GM12878 (cell line): ENCODE measurements around the gene ADGRL3. TPM values are rescaled to one million over a fixed set of nuclear protein-coding genes. Genes with fewer than 3 reads are reported as not detected.

Source experiments
- ATAC-seq: fragments of 200-7000 bp; cut with Tn5 transposase; 3 replicates; pipeline ENCODE4 v1.9.1; 2020; ENCODE audit warnings: mild to moderate bottlenecking, moderate library complexity
- BruUV-seq: library from RNA; stranded (reverse); fragments of 400-500 nt; replicated peaks from 2 replicates; lab custom pipeline; 2021; lab: Mats Ljungman, UMichigan
- CTCF ChIA-PET: fragments of 300-600 bp; sonication (Branson Sonifier 250); formaldehyde crosslinking; extraction: SDS; loops from one replicate; lab custom pipeline; 2021; ENCODE audit warnings: inconsistent platforms; lab: Yijun Ruan, JAX
- POLR2A ChIA-PET: fragments of 350-600 bp; formaldehyde crosslinking; extraction: SDS; loops from one replicate; lab custom pipeline; 2021; ENCODE audit warnings: inconsistent platforms; lab: Charles Lee
- RAD21 ChIA-PET: fragments of 300-600 bp; sonication (Branson Sonifier 250); formaldehyde crosslinking; loops from one replicate; lab custom pipeline; 2023; ENCODE audit warnings: antibody characterized with exemption; ENCODE audit not compliant: unreplicated experiment; lab: Charles Lee
- SMC1A ChIA-PET: fragments of 300-600 bp; sonication (Branson Sonifier 250); formaldehyde crosslinking; loops from one replicate; lab custom pipeline; 2023; ENCODE audit not compliant: unreplicated experiment, uncharacterized antibody; lab: Charles Lee
- DNase-seq: peaks from one replicate; pipeline ENCODE4 v3.0.0-alpha.2; 2011; ENCODE audit warnings: low read depth, low spot score
- FAIRE-seq: peaks from 3 replicates; lab custom pipeline; 2011; peaks lifted over from hg19 to GRCh38; lab: Jason Lieb, UNC
- H2AFZ ChIP-seq: 2 replicates; pipeline ENCODE4 v1.6.0; 2011; ENCODE audit warnings: low read depth, low read length, control low read depth; ENCODE audit not compliant: control insufficient read depth
- H3K27ac ChIP-seq: 2 replicates; pipeline ENCODE4 v1.5.1; 2011; ENCODE audit warnings: control low read depth; ENCODE audit not compliant: control insufficient read depth, insufficient read depth
- H3K27me3 ChIP-seq, 2 experiments: replicated peaks in 1 of 2; 2 replicates each; pipeline versions ENCODE4 v1.6.0 to v1.6.1; 2011; ENCODE audit warnings: low read length in 1 of 2; ENCODE audit not compliant: control insufficient read depth in 2 of 2, insufficient read depth in 2 of 2
- H3K36me3 ChIP-seq, 2 experiments: 2 replicates each; pipeline ENCODE4 v1.5.1; 2011; ENCODE audit warnings: low read length in 1 of 2; ENCODE audit not compliant: control insufficient read depth in 2 of 2, insufficient read depth in 2 of 2
- H3K4me1 ChIP-seq: 2 replicates; pipeline ENCODE4 v1.6.1; 2011; ENCODE audit warnings: mild to moderate bottlenecking, low read length, moderate library complexity, mixed read lengths; ENCODE audit not compliant: control insufficient read depth, insufficient read depth
- H3K4me2 ChIP-seq: 2 replicates; pipeline ENCODE4 v1.6.0; 2011; ENCODE audit warnings: control low read depth; ENCODE audit not compliant: control insufficient read depth, insufficient read depth
- H3K4me3 ChIP-seq: fragments of 200-600 bp; sonication (generic); 2 replicates; pipeline ENCODE4 v1.5.1; 2016
- H3K79me2 ChIP-seq: 2 replicates; pipeline ENCODE4 v1.6.0; 2011; ENCODE audit warnings: low read length; ENCODE audit not compliant: control insufficient read depth, insufficient read depth
- H3K9ac ChIP-seq: 2 replicates; pipeline ENCODE4 v1.8.0; 2011; ENCODE audit warnings: low read length, control low read depth, mixed read lengths; ENCODE audit not compliant: control insufficient read depth, insufficient read depth
- H3K9me3 ChIP-seq: replicated peaks from 3 replicates; pipeline ENCODE4 v1.5.1; 2011; ENCODE audit warnings: mild to moderate bottlenecking, low read length; ENCODE audit not compliant: control insufficient read depth, insufficient read depth
- H4K20me1 ChIP-seq: 2 replicates; pipeline ENCODE4 v1.6.0; 2011; ENCODE audit not compliant: control insufficient read depth, insufficient read depth
- BRCA1 ChIP-seq: IDR thresholded peaks from 2 replicates; pipeline ENCODE4 v1.6.1; 2011; ENCODE audit warnings: low read depth, low read length, improper control_type of control experiment
- CHD2 ChIP-seq: IDR thresholded peaks from 2 replicates; pipeline ENCODE4 v1.6.1; 2011; ENCODE audit warnings: low read depth, low read length, improper control_type of control experiment, borderline replicate concordance
- IRF4 ChIP-seq: IDR thresholded peaks from 2 replicates; pipeline ENCODE4 v1.6.1; 2011; ENCODE audit warnings: low read depth, low read length
- NR2C2 ChIP-seq: IDR thresholded peaks from 2 replicates; pipeline ENCODE4 v1.6.1; 2011; ENCODE audit warnings: borderline replicate concordance, low read depth; ENCODE audit not compliant: control insufficient read depth, insufficient read length
- PAX8 ChIP-seq: fragments of 450-650 bp; IDR thresholded peaks from 2 replicates; pipeline ENCODE4 v1.6.1; 2017; ENCODE audit warnings: mild to moderate bottlenecking, moderate library complexity
- RUNX3 ChIP-seq: IDR thresholded peaks from 2 replicates; pipeline ENCODE4 v1.6.1; 2012; ENCODE audit warnings: low read length, inconsistent platforms
- SIN3A ChIP-seq: IDR thresholded peaks from 2 replicates; pipeline ENCODE4 v1.6.1; 2012; ENCODE audit warnings: low read depth, low read length, improper control_type of control experiment
- WGBS: methylation state at CpG from one replicate; pipeline ENCODE4 v1.1.6; 2016; ENCODE audit warnings: low lambda C conversion rate; ENCODE audit not compliant: insufficient replicate concordance, insufficient coverage; ENCODE audit errors: missing lambda C conversion rate; 5-methylcytosine and 5-hydroxymethylcytosine counted together
- in situ Hi-C: fragments of 300-500 bp; cut with MboI; formaldehyde crosslinking; loops from 9 replicates; pipeline ENCODE4 v1.14.3; 2018; ENCODE audit warnings: mixed read lengths
- intact Hi-C: fragments of 100-400 bp; cut with micrococcal nuclease; formaldehyde crosslinking; loops from one replicate; pipeline ENCODE4 v1.14.2; 2022; ENCODE audit not compliant: unreplicated experiment
- polyA plus RNA-seq, 11 experiments: library from polyadenylated mRNA; depleted of rRNA in 4 of 11; unstranded in 6 of 11; stranded (reverse) in 5 of 11; fragments of >200 nt; fragmentation: Nextera tagmentation in 4 of 11; fragmentation: Illumina TruSeq in 1 of 11; extraction: Ambion mirVana in 4 of 11; extraction: Trizol in 1 of 11; gene quantifications; 1 replicate in 1 of 11; 2 replicates in 10 of 11; pipeline versions ENCODE4 v1.2.1 to v1.2.3, GENCODE V29; 2011 to 2016; ENCODE audit warnings: inconsistent platforms in 2 of 11, missing spikeins in 2 of 11, low read depth in 1 of 11
- total RNA-seq, 4 experiments: library from RNA; depleted of rRNA in 3 of 4; stranded (reverse); fragments of >200 nt in 3 of 4; fragmentation: Illumina TruSeq in 1 of 4; extraction: Trizol in 1 of 4; gene quantifications; 2 replicates each; pipeline versions ENCODE4 v1.2.1 to v1.2.3, GENCODE V29; 2013 to 2021
- TF ChIP-seq, protein P1 (sequence below): IDR thresholded peaks from 2 replicates; pipeline ENCODE4 v1.6.1; 2012; ENCODE audit warnings: low read depth, low read length, improper control_type of control experiment
- TF ChIP-seq, protein P2 (sequence below): fragments of 450-650 bp; IDR thresholded peaks from 2 replicates; pipeline ENCODE4 v1.6.1; 2016; ENCODE audit warnings: mild to moderate bottlenecking
- TF ChIP-seq, protein P3 (sequence below): fragments of 450-650 bp; IDR thresholded peaks from 2 replicates; pipeline ENCODE4 v1.6.1; 2017; ENCODE audit warnings: low read depth, mild to moderate bottlenecking, moderate library complexity
- TF ChIP-seq, protein P4 (sequence below): IDR thresholded peaks from 2 replicates; pipeline ENCODE4 v1.6.1; 2011; ENCODE audit warnings: borderline replicate concordance, low read depth, mild to moderate bottlenecking, moderate library complexity, low read length; ENCODE audit not compliant: insufficient read depth, poor library complexity, severe bottlenecking
- TF ChIP-seq, protein P5 (sequence below): fragments of 450-650 bp; IDR thresholded peaks from 2 replicates; pipeline ENCODE4 v1.6.1; 2017; ENCODE audit warnings: mild to moderate bottlenecking
- TF ChIP-seq, protein P6 (sequence below): fragments of 450-650 bp; IDR thresholded peaks from 2 replicates; pipeline ENCODE4 v1.6.1; 2016; ENCODE audit warnings: mild to moderate bottlenecking

Gene ADGRL3
- total and polyA plus RNA-seq, 10 of the 15 experiments (the other 5 are each of a cell fraction or from before 2014, with no cell fraction given) = 1.1 TPM; not detected in 9

DNA sequence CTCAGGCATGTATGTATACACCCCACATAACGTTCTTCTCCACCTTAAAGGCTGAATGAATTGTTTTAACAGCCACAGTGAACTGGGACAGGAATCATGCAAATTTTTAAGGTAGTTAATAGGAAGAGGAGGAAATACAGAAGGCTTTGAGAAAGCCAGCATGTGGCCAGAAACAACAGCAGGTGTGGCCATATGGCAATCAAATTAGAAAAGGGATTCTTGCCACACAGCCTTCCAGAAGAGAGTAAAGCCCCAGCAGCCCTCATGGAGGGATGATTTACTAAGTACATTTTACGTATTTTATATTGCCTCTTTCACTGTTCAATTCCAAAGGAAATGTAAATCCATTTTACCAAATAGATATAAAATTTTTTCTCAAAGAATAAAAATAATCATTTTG is 792.2 kb downstream of the ADGRL3 start (continued):
- TF ChIP-seq, protein P1, sequence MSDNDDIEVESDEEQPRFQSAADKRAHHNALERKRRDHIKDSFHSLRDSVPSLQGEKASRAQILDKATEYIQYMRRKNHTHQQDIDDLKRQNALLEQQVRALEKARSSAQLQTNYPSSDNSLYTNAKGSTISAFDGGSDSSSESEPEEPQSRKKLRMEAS = no peak
- TF ChIP-seq IRF4 = no peak

DNA sequence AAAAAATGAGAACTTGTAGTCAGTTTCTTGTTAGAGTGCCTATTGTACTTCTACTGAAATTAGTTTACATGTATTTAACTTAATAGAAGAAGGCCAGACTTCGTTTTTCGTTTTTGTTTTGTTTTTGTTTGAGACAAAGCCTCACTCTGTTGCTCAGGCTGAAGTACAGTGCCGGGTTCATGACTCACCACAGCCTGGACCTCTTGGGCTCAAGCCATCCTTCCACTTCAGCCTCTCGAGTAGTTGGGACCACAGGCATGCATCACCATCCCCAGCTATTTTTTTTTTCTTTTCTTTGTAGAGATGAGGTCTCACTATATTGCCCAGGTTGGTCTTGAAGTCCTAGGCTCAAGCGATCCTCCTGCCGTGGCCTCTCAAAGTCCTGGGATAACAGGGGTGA is 793.9 kb downstream of the ADGRL3 start:
- CTCF ChIA-PET = interaction anchor here (2.0 kb wide), 1 partner anchor 11 kb away, joined by 4 read pairs; no protein-coding TSS in a partner anchor
- TF ChIP-seq, protein P2, sequence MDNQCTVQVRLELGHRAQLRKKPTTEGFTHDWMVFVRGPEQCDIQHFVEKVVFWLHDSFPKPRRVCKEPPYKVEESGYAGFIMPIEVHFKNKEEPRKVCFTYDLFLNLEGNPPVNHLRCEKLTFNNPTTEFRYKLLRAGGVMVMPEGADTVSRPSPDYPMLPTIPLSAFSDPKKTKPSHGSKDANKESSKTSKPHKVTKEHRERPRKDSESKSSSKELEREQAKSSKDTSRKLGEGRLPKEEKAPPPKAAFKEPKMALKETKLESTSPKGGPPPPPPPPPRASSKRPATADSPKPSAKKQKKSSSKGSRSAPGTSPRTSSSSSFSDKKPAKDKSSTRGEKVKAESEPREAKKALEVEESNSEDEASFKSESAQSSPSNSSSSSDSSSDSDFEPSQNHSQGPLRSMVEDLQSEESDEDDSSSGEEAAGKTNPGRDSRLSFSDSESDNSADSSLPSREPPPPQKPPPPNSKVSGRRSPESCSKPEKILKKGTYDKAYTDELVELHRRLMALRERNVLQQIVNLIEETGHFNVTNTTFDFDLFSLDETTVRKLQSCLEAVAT = no peak
- no peak for TF ChIP-seq RUNX3
- TF ChIP-seq SIN3A = no peak
- TF ChIP-seq, protein P3, sequence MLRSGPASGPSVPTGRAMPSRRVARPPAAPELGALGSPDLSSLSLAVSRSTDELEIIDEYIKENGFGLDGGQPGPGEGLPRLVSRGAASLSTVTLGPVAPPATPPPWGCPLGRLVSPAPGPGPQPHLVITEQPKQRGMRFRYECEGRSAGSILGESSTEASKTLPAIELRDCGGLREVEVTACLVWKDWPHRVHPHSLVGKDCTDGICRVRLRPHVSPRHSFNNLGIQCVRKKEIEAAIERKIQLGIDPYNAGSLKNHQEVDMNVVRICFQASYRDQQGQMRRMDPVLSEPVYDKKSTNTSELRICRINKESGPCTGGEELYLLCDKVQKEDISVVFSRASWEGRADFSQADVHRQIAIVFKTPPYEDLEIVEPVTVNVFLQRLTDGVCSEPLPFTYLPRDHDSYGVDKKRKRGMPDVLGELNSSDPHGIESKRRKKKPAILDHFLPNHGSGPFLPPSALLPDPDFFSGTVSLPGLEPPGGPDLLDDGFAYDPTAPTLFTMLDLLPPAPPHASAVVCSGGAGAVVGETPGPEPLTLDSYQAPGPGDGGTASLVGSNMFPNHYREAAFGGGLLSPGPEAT = no peak
- TF ChIP-seq PAX8 = no peak
- no peak for TF ChIP-seq NR2C2
- TF ChIP-seq, protein P4, sequence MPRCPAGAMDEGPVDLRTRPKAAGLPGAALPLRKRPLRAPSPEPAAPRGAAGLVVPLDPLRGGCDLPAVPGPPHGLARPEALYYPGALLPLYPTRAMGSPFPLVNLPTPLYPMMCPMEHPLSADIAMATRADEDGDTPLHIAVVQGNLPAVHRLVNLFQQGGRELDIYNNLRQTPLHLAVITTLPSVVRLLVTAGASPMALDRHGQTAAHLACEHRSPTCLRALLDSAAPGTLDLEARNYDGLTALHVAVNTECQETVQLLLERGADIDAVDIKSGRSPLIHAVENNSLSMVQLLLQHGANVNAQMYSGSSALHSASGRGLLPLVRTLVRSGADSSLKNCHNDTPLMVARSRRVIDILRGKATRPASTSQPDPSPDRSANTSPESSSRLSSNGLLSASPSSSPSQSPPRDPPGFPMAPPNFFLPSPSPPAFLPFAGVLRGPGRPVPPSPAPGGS = no peak
- TF ChIP-seq, protein P5, sequence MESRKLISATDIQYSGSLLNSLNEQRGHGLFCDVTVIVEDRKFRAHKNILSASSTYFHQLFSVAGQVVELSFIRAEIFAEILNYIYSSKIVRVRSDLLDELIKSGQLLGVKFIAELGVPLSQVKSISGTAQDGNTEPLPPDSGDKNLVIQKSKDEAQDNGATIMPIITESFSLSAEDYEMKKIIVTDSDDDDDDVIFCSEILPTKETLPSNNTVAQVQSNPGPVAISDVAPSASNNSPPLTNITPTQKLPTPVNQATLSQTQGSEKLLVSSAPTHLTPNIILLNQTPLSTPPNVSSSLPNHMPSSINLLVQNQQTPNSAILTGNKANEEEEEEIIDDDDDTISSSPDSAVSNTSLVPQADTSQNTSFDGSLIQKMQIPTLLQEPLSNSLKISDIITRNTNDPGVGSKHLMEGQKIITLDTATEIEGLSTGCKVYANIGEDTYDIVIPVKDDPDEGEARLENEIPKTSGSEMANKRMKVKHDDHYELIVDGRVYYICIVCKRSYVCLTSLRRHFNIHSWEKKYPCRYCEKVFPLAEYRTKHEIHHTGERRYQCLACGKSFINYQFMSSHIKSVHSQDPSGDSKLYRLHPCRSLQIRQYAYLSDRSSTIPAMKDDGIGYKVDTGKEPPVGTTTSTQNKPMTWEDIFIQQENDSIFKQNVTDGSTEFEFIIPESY = no peak
- no peak for TF ChIP-seq IRF4
- no peak for TF ChIP-seq CHD2
- TF ChIP-seq, protein P6, sequence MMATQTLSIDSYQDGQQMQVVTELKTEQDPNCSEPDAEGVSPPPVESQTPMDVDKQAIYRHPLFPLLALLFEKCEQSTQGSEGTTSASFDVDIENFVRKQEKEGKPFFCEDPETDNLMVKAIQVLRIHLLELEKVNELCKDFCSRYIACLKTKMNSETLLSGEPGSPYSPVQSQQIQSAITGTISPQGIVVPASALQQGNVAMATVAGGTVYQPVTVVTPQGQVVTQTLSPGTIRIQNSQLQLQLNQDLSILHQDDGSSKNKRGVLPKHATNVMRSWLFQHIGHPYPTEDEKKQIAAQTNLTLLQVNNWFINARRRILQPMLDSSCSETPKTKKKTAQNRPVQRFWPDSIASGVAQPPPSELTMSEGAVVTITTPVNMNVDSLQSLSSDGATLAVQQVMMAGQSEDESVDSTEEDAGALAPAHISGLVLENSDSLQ = no peak
- no peak for TF ChIP-seq BRCA1

More for the DNA sequence above, 793.9 kb downstream of the ADGRL3 start:
- ATAC-seq (no peak), DNase-seq (no peak), FAIRE-seq (peak; percentile 23)
- no TSS peak for BruUV-seq
- 28% methylated on average over 6 of the region's 6 CpGs for WGBS
- intact Hi-C loops (no loop called here), in situ Hi-C loops (no loop called here)
- Histone ChIP-seq H3K4me1 (no peaks in the 10 kb centered on the region), H3K36me3 (no peaks in the 10 kb centered on the region), H3K27me3 (no peaks in the 10 kb centered on the region), H3K27ac (no peak overlapping the region), H3K4me2 (no peak overlapping the region), H3K4me3 (no peak overlapping the region), H4K20me1 (no peaks in the 10 kb centered on the region), H3K9me3 (no peaks in the 10 kb centered on the region), H3K9ac (no peak overlapping the region), H3K79me2 (no peaks in the 10 kb centered on the region), H2AFZ (no peak overlapping the region)
- RAD21 ChIA-PET = no interaction called here
- POLR2A ChIA-PET = no interaction called here
- SMC1A ChIA-PET = interaction anchor here (0.7 to 2.0 kb wide), 6 partner anchors 9 to 78 kb away, joined by 3 to 7 read pairs (median 4); no protein-coding TSS in a partner anchor
